Stimulated activated CD4-positive, alpha-beta T cell treated with anti-CD3 and anti-CD28 coated beads, Interleukin-15, amount 100 ng/mL, for 48 hours (primary cell): ENCODE results near the gene CRYZ.
A peak's percentile ranks its signal among the peaks of the same experiment; 100 is the strongest.
"Not testable (repeated sequence)": the region's sequence is repeated elsewhere in the genome, so short reads cannot be mapped to it uniquely, and the experiment has no call there.

Source experiments
- DNase-seq, 2 donors: peaks; one replicate each; pipeline ENCODE4 v3.0.0-alpha.2; 2020; ENCODE audit warnings: low read depth in 2 of 2

Gene CRYZ, protein sequence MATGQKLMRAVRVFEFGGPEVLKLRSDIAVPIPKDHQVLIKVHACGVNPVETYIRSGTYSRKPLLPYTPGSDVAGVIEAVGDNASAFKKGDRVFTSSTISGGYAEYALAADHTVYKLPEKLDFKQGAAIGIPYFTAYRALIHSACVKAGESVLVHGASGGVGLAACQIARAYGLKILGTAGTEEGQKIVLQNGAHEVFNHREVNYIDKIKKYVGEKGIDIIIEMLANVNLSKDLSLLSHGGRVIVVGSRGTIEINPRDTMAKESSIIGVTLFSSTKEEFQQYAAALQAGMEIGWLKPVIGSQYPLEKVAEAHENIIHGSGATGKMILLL

DNA sequence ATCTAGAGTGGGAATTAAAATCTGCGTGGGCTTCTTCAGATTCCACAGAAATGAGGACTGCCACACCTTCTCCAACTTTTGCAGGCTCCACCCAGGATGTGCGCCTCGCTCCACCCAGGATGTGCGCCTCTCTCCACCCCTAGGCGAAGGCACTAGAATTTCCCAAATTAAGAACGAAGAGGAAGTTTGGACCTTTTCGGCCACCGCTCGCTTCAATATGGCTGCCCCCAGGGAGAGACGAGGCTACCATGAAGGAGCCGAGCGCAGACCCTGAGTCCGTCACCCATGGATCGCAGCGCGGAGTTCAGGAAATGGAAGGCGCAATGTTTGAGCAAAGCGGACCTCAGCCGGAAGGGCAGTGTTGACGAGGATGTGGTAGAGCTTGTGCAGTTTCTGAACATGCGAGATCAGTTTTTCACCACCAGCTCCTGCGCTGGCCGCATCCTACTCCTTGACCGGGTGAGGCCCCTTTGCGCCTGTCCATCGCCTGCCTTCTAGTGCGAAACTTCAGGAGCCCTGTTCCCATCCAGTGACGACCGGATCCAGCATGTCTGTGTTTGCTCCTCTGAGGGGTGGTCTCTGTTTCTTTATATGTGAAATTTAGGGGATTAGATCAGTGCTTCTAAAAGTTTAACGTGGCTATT, at the start of gene CRYZ, which contains the start of gene TYW3:
Gene CRYZ (minus strand): TSS at position 91 of the 644 bp plus-strand sequence. CDS start 8,229 bp downstream, outside the sequence.
Gene TYW3 (plus strand): TSS at position 193 of the 644 bp plus-strand sequence. CDS start 93 bp downstream, at position 286.
- DNase-seq: peak; percentile 70 to 76

DNA sequence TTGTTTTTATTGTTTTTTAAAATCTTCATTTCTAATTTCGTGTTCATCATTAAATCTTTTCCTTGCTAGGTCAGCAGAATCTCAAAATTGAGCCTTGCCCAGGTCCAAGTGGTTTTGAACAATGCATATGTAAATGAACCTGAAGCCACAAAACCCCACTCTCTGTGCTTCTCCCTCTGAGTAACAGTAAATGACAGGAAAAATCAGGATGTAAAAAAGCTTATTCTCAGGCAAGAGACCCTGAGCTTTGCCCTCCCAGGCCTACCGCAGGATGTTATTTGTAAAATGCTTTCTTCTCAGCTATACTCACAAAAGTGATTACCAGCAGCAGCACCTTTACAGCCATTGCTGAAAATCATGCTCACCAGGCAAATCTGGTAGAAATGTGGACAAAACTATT, 47.7 kb upstream of the CRYZ start:
- no peak for DNase-seq

DNA sequence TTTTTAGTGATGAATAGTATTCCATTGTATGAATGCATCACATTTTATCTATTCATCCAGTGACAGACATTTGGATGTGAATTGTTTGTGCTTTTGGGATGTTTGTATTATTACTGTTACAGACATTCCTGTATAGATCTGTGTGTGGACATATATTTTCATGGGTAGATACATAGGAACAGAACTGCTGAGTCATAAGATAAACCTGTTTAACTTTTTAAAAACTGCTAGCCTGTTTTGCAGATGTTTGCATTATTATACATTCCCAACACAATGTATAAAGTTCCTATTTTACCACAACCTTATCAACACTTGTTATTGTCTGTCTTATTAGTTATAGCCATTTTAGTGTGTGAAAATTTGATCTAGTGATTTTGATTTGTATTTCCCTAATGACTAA, 46.9 kb upstream of the CRYZ start:
- DNase-seq: no peak

DNA sequence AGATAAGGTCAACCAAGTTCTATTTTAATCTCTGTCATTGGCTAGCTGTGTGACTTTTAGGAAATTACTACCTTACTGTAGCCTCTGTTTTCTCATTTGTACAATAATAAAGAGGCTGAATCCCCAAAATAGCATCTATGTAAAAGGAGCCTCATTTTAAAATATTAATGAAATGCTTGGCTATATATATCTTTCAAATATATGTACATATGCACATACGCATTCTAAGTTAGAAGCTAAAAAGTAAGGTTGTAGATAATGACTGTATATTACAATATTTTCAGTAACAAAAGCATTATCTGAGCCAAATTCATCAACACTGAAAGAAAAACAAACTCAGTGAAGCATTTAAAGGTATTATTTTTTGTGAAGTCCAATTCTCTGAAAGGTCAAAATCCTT, 44.7 kb upstream of the CRYZ start:
- DNase-seq: no peak

DNA sequence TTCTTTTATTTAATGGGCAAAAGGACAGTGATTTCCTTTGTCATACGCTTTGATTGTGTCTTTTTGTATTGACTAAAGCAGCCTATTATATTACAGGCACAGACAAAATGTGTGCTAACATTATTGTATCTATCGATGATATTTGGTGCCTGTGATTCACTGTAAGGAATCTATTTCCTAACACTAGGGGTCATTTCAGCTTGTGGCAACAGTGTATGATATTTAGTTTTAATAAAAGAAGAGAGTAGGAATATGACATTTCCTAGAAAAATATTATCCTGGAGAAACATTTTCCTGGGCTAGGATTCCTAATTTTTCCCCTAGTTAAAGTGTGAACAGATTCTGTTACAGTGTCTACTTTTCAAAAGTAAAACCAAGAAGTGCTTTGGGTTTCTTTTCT, 42.9 kb upstream of the CRYZ start:
- no peak for DNase-seq

DNA sequence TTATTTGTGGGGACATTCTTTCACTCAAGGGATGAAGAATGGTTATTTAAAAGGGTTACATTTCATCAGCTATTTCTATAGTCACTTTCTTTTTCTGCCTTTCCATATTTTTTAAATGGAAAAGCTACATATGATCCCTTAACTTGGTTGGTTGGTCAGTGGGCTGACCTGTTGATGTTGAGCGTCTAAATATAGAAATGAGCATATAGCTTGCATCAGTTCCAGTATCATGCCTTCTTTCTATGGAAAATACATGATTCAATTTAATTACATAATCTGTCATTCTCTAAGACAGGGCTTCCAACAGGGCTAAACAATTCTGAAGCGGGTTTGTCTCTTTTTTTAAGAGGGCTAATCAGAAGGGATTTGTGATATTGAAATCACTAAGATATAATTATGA, 40.7 kb upstream of the CRYZ start:
- DNase-seq: no peak

DNA sequence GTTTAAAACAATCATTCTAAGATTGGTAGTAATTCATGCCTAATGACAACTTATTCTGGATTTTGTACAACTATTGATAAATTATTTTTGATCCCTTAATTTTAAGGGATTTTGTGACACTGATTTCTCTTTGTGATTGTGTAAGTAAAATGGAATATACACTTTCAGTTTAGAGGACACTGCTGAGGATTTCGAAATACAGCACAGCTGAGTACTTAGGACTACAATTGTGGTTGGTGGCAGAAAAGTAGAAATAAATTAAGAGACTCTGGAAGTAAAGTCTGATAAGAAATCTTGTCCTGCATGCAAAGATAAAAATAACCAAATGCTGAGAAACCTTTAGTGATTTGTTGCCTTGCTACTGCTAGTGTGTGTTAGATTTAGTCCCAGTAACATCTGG, 40.1 kb upstream of the CRYZ start:
- DNase-seq: no peak

DNA sequence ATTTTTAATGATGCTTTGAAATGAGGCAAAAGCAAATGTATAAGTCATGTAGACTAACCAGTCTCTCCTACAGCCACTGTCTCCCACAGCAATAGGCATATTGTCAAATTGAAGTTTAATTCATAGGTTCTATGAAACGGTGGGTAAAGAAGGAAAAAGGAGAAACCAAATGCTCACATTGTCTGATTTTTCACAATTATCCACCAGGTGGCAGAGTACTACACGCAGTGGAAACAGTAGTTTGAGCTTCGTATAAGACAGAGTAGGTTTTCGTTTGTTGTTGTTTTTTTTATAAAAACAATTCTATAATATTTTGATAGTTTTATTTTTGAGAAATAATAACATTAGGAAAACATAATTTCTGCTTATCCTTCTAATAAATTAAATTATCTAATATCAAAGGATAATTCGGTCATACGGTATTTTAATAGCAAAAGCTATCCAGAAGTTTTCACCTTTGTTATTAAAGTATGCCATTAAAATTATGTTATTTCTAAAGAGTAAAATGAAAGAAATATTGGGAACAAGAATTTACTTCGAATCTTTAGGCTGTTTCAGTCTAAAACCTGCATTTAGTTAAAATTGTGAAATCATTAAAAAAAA, 39.2 kb upstream of the CRYZ start:
- DNase-seq: peak in 1 of 2 donors; percentile 4

DNA sequence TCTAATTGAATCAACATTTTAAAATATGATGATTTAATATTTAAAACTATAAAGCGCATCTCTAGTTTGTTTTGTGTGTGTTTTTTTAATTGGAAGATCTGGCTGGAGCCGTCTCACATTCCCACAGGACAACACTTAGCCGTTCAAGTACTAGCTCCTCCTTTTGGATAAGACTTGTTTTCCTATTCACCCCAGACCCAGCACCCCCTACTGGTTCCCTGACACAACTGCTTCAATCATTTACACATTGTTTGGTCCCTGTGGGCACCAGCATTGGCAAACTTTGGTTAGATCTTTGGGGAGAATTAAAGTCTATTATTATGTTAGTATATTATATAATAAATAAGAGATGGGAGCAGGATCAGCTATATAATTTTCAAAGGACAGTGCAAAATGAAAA, 34.6 kb upstream of the CRYZ start:
- no peak for DNase-seq

DNA sequence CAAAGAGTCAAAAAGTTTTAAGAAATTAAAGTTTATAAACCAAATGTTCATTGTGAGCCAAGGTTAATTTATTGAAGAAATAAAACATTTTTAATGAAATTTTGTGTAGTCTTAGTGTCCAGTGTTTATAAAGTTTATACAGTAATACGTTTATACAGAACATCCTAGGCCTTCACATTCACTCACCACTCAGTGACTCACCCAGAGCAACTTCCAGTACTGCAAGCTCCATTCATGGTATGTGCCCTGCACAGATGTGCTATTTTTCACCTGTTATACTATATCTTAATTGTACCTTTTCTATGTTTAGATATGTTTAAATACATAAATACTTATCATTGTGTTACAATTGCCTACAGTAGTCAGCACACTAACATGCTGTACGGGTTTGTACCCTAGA, 33.7 kb upstream of the CRYZ start:
- no peak for DNase-seq

DNA sequence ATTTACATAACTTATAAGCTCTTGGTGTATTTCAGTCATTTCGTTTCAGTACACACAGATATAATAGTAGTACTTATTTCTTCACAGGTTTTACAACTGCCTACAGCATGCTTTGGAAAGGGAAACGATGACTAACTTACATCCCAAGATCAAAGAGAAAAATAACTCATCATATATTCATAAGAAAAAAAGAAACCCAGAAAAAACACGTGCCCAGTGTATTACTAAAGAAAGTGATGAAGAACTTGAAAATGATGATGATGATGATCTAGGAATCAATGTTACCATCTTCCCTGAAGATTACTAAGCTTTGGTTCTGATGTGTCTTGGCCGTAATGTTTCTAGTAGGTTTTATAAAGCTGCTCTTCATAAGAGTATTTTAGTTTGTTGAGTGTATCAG, 31.0 kb upstream of the CRYZ start:
- DNase-seq: no peak

DNA sequence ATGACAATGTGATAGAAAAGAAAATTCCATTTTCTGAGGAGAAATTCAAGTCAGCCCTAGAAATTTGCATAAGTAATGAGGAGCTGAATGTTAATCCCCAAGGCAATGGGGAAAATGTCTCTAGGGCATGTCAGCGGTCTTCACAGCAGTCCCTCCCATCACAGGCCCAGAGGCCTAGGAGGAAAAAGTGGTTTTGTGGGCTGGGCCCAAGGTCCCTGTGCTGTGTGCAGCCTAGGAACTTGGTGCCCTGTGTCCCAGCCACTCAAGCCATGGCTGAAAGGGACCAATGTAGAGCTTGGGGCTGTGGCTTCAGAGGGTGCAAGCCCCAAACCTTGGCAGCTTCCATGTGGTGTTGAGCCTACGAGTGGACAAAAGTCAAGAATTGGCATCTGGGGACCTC, 23.8 kb upstream of the CRYZ start:
- DNase-seq: not testable (repeated sequence)

DNA sequence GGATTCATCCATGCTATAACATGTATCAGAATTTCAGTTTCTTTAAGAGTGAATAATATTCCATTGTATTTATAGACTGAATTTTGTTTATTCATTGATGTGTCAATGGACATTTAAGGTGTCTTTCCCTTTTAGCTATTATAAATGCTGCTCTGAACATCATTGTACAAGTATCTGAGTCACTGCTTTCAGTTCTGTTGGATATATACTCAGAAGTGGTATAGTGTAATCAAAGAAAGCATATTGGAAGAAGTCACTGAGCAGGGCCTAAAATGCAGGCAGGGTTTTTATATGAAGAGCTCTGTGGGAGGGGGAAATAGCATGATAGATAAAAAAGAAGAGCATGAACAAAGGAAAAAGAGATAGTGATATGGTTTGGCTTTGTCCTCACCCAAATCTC, 22.6 kb upstream of the CRYZ start:
- no peak for DNase-seq

DNA sequence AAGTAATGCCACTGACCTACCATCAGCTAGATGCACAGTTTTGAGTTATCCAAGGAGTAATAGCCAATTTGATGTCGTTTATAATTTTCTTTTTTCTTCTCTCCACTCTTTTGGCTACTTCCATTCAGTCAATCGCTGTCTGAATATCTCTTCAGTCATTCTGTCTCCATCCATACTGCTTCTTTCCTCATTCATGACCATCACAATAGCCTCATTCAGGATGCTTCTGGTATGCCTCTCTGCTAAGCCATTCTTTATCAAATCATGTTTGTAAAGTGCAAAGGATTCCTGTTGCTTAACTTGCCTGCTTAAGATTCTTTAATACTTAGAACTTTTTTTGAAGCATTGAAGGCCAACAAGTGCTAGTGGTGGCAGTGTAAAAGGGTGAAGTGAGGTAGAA, 20.3 kb upstream of the CRYZ start:
- no peak for DNase-seq

DNA sequence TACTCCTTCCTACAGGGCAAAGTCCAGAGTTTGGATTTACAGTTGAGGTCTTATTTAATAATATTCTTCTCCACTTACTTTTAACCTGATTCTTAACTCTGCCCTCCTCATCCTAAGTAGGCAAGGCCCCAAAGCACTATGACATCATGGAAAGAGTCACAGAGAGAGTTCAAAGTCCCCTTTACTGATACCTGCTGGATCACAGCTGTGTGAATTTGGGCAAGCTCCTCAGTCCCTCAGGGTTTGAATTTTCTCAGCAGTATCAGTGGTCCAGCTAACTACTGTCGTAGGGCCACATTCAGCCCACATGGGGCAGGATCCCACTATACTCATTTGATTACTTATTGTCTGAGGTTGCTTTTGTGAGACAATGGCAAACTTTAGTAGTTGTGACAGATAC, 16.1 kb upstream of the CRYZ start:
- DNase-seq: no peak

DNA sequence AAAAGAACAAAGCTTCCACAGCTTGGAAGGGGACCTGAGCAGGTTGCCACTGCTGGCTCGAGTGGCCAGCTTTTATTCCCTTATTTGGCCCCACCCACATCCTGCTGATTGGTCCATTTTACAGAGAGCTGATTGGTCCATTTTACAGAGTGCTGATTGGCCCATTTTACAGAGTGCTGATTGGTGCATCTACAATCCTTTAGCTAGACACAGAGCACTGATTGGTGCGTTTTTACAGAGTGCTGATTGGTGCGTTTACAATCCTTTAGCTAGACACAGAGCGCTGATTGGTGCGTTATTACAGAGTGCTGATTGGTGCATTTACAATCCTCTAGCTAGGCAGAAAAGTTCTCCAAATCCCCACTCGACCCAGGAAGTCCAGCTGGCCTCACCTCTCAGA, 12.4 kb upstream of the CRYZ start:
- not testable (repeated sequence) for DNase-seq

DNA sequence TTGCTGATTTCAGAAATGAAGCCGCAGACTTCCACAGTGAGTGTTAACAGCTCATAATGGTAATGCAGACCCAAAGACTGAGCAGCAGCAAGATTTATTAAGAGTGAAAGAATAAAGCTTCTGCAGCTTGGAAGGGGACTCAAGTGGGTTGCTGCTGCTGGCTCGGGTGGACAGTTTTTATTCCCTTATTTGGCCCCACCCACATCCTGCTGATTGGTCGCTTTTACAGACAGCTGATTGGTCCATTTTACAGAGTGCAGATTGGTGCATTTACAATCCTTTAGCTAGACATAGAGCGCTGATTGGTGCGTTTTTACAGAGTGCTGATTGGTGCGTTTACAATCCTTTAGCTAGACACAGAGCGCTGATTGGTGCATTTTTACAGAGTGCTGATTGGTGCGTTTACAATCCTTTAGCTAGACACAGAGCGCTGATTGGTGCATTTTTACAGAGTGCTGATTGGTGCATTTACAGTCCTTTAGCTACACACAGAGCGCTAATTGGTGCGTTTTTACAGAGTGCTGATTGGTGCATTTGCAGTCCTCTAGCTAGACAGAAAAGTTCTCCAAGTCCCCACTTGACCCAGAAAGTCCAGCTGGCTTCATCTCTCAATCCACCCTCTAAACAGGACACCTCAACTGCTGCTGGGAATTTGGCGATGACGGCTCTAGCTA, 7.6 kb upstream of the CRYZ start:
- not testable (repeated sequence) for DNase-seq

DNA sequence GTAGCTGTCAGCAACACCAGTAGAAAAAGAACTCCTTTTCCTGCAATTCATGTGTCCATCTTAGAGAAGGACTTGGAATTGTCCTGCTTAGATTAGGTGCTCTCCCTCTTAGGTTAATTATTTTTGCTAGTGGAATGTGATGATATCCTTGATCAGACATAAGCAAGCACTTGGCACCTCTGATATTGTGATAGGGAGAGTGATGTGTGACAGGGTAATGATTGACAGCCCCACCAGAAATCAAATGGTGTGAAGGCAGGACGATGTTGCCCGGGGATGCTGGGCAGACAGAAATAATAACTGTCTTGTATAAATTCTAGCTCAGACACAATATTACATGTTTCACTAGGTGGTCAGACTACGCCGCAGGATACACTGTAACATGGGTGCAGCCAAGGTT, 4.5 kb upstream of the CRYZ start:
- DNase-seq: no peak

DNA sequence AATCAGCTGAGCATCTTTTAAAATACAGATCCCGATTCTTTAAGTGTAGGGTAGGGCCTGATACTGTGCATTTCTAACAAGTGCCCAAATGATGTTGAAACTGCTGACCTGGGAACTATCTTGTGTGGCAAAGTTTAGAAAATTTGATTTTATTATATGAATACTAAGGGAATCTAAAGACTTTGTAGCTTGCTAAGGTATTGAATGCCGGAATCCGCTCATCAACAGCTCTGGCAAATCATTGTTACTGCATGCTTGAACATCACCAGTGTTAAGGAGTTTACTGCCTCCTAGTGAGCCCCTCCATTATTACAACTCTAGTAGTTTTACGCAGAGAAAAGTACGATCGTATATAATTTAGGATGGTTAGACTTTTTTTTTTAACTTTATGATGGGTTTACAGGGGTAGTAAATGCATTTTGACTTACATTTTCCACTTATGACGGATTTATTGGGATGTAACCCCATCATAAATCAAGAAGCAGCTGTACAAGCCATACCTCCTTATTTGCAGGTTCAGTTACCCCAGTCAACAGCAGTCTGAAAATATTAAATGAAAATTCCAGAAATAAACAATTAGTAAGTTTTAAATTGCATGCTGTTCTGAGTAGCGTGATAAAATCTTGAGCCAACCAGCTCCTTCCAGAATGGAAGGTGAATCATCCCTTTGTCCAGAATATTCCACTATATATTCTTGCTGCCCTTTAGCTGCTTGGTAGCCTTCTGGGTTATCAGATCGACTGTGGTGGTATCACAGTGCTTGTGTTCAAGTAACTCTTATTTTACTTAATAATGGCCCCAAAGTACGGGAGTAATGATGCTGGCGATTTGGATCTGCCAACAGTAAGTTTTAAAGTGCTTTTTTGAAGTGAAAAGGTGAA, 994 bp upstream of the CRYZ start:
- peak in 1 of 2 donors; percentile 14 for DNase-seq

DNA sequence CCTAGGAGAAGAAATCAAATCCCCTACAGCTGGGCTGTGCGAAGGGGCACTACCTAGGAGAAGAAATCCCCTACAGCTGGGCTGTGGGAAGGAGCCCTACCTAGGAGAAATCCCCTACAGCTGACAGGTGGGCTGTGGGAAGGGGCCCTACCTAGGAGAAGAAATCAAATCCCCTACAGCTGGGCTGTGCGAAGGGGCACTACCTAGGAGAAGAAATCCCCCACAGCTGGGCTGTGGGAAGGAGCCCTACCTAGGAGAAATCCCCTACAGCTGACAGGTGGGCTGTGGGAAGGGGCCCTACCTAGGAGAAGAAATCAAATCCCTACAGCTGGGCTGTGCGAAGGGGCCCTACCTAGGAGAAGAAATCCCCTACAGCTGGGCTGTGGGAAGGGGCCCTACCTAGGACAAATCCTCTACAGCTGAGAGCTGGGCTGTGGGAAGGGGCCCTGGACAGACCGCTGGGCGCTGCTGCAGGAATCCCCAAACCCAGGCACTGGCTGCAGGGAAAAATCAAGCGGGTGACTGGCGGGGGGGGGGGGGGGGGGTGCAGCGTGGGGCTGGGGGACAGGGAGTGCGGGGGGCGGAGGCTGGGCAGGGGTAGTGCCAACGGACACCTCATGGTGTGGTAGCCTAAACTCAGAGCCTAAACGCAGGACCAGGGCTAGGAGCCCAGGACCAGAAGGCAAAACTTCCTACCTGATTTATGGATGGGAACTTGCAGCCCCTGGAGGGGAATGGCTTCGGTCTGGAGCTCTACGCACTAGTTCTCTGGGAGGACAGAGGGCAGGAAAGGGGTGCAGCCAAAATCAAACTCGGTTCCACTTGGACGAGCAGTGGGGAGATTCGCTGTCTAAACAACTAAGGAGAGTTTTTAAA, 541 bp downstream of the CRYZ start:
- DNase-seq: not testable (repeated sequence)
